PC-9 (cell line): ENCODE results near the gene ABLIM1. TPM values are rescaled to one million over a fixed set of nuclear protein-coding genes. Genes with fewer than 3 reads are reported as not detected.
A peak's percentile ranks its signal among the peaks of the same experiment; 100 is the strongest.

Experiments
- BruUV-seq: library from RNA; stranded (reverse); fragments of 400-500 nt; replicated peaks from 2 replicates; lab custom pipeline; 2021; lab: Mats Ljungman, UMichigan
- CTCF ChIA-PET: fragments of 300-600 bp; sonication (Branson Sonifier 250); formaldehyde crosslinking; loops from one replicate; lab custom pipeline; 2022; ENCODE audit warnings: antibody characterized with exemption; lab: Charles Lee
- POLR2A ChIA-PET: fragments of 300-600 bp; sonication (Branson Sonifier 250); formaldehyde crosslinking; loops from one replicate; lab custom pipeline; 2022; ENCODE audit warnings: antibody characterized with exemption; ENCODE audit not compliant: unreplicated experiment; lab: Charles Lee
- DNase-seq, 2 experiments: peaks; one replicate each; pipeline versions ENCODE4 v3.0.0 to v3.0.0-alpha.2; 2015 to 2022; ENCODE audit warnings: mixed read lengths in 1 of 2
- H2AFZ ChIP-seq: fragments of 200-600 bp; sonication (generic); 2 replicates; pipeline ENCODE4 v1.8.1; 2017; ENCODE audit warnings: antibody characterized with exemption
- H3F3A ChIP-seq: fragments of 200-600 bp; sonication (generic); 2 replicates; pipeline ENCODE4 v1.8.1; 2017; ENCODE audit warnings: antibody characterized with exemption, mild to moderate bottlenecking, low read depth; ENCODE audit not compliant: insufficient read depth
- H3K27ac ChIP-seq: fragments of 200-600 bp; sonication (generic); 2 replicates; pipeline ENCODE4 v1.6.1; 2016; ENCODE audit warnings: mixed run types
- H3K27me3 ChIP-seq: fragments of 200-600 bp; sonication (generic); 2 replicates; pipeline ENCODE4 v1.6.1; 2016; ENCODE audit warnings: low read depth, mixed run types; ENCODE audit not compliant: insufficient read depth
- H3K36me3 ChIP-seq: fragments of 200-600 bp; sonication (generic); 2 replicates; pipeline ENCODE4 v1.6.1; 2016; ENCODE audit warnings: low read depth, mixed run types
- H3K4me1 ChIP-seq: fragments of 200-600 bp; sonication (generic); replicated peaks from 2 replicates; pipeline ENCODE4 v1.6.1; 2016; ENCODE audit warnings: mixed run types; ENCODE audit not compliant: insufficient read depth
- H3K4me2 ChIP-seq: fragments of 200-600 bp; sonication (generic); 2 replicates; pipeline ENCODE4 v1.6.1; 2017; ENCODE audit warnings: mixed run types
- H3K4me3 ChIP-seq: fragments of 200-600 bp; sonication (generic); 2 replicates; pipeline ENCODE4 v1.6.1; 2016; ENCODE audit warnings: mixed run types
- H3K79me2 ChIP-seq: fragments of 200-600 bp; sonication (generic); 2 replicates; pipeline ENCODE4 v1.6.1; 2017; ENCODE audit warnings: low read depth, mixed run types
- H3K9me2 ChIP-seq: fragments of 200-600 bp; sonication (generic); 2 replicates; pipeline ENCODE4 v1.8.1; 2017; ENCODE audit warnings: mild to moderate bottlenecking; ENCODE audit not compliant: insufficient read depth
- H3K9me3 ChIP-seq: fragments of 200-600 bp; sonication (generic); 2 replicates; pipeline ENCODE4 v1.8.1; 2016; ENCODE audit warnings: low read depth; ENCODE audit not compliant: insufficient read depth
- H4K20me1 ChIP-seq: fragments of 200-600 bp; sonication (generic); 2 replicates; pipeline ENCODE4 v1.8.1; 2017; ENCODE audit not compliant: insufficient read depth
- CTCF ChIP-seq: fragments of 200-600 bp; sonication (generic); conservative IDR thresholded peaks from 2 replicates; pipeline ENCODE4 v1.6.1; 2017; ENCODE audit warnings: mixed run types, antibody characterized with exemption, mild to moderate bottlenecking, moderate library complexity
- EZH2 ChIP-seq: fragments of 200-600 bp; sonication (generic); IDR thresholded peaks from 2 replicates; pipeline ENCODE4 v1.8.0; 2017; ENCODE audit warnings: antibody characterized with exemption, low read depth
- intact Hi-C: fragments of 100-400 bp; cut with micrococcal nuclease; formaldehyde crosslinking; loops from one replicate; pipeline ENCODE4 v1.10.0; 2022; ENCODE audit not compliant: unreplicated experiment
- total RNA-seq: library from RNA; stranded (reverse); gene quantifications from 2 replicates; pipeline ENCODE4 v1.2.3, GENCODE V29; 2021

The ABLIM1 gene
- total RNA-seq, 1 experiment from 2014 or later: 68.7 TPM

GRCh38 chr10:114526504-114527238 lies 131.4 kb downstream of the ABLIM1 start:
- Histone ChIP-seq H3K79me2 (peaks cover 46% of the 10 kb centered on the region), H3K4me2 (peak overlapping the region; percentile 100), H3K9me2 (no peaks in the 10 kb centered on the region), H3F3A (peaks cover 17% of the 10 kb centered on the region; the same call in 1 of the 2 replicates), H3K9me3 (no peaks in the 10 kb centered on the region), H3K4me3 (peak overlapping the region; percentile 61), H2AFZ (peak overlapping the region; percentile 78), H3K4me1 (peaks cover 17% of the 10 kb centered on the region), H3K36me3 (no peaks in the 10 kb centered on the region), H3K27me3 (no peaks in the 10 kb centered on the region), H3K27ac (peak overlapping the region; percentile 88), H4K20me1 (peaks cover 4% of the 10 kb centered on the region; the same call in 1 of the 2 replicates)
- POLR2A ChIA-PET: interaction anchor here (0.6 kb wide), 1 partner anchor 19 kb away, joined by 8 read pairs; no protein-coding TSS in a partner anchor
- TF ChIP-seq EZH2: no peak
- TF ChIP-seq CTCF: no peak
- peak; percentile 71 to 83 for DNase-seq
- TSS peak; percentile 74 for BruUV-seq
- intact Hi-C loops: loop anchor here (5.0 kb wide), 1 partner anchor 54 kb away; no protein-coding TSS in a partner anchor
- CTCF ChIA-PET: no interaction called here

GRCh38 chr10:114526126-114526503 lies 132.0 kb downstream of the ABLIM1 start:
- no peak for TF ChIP-seq EZH2
- TF ChIP-seq CTCF: no peak
- POLR2A ChIA-PET: no interaction called here

GRCh38 chr10:114525368-114525949 lies 132.6 kb downstream of the ABLIM1 start:
- Histone ChIP-seq H3K4me1 (peaks cover 29% of the 10 kb centered on the region), H3K27ac (peak overlapping the region; percentile 88), H4K20me1 (peaks cover 4% of the 10 kb centered on the region; the same call in 1 of the 2 replicates), H3F3A (peaks cover 22% of the 10 kb centered on the region; the same call in 1 of the 2 replicates), H3K4me3 (peak overlapping the region; percentile 61), H3K9me3 (no peaks in the 10 kb centered on the region), H3K36me3 (no peaks in the 10 kb centered on the region), H3K9me2 (no peaks in the 10 kb centered on the region), H3K4me2 (peak overlapping the region; percentile 100), H2AFZ (no peak overlapping the region), H3K27me3 (no peaks in the 10 kb centered on the region), H3K79me2 (peaks cover 57% of the 10 kb centered on the region)
- ChIA-PET CTCF (interaction anchor here (0.6 kb wide), 1 partner anchor 19 kb away, joined by 3 read pairs; no protein-coding TSS in a partner anchor), POLR2A (no interaction called here)
- BruUV-seq: no TSS peak
- no peak for TF ChIP-seq EZH2
- TF ChIP-seq CTCF: no peak
- peak in 1 of 2 experiments; percentile 68 for DNase-seq
- intact Hi-C loops: loop anchor here (5.0 kb wide), 1 partner anchor 53 kb away; no protein-coding TSS in a partner anchor

More at GRCh38 chr10:114526126-114526503, 132.0 kb downstream of the ABLIM1 start:
- BruUV-seq: no TSS peak
- no peaks in the 10 kb centered on the region for H3K36me3 ChIP-seq
- H3K9me3 ChIP-seq: no peaks in the 10 kb centered on the region
- DNase-seq: no peak
- H3K27ac ChIP-seq: peak overlapping the region; percentile 88
- peak overlapping the region; percentile 100 for H3K4me2 ChIP-seq
- intact Hi-C loops: loop anchor here (5.0 kb wide), 1 partner anchor 54 kb away; no protein-coding TSS in a partner anchor
- H3K27me3 ChIP-seq: no peaks in the 10 kb centered on the region
- H2AFZ ChIP-seq: peak overlapping the region; percentile 78
- peaks cover 23% of the 10 kb centered on the region for H3K4me1 ChIP-seq
- CTCF ChIA-PET: interaction anchor here (0.6 kb wide), 1 partner anchor 18 kb away, joined by 3 read pairs; no protein-coding TSS in a partner anchor
- H3K4me3 ChIP-seq: peak overlapping the region; percentile 61
- peaks cover 17% of the 10 kb centered on the region; the same call in 1 of the 2 replicates for H3F3A ChIP-seq
- peaks cover 4% of the 10 kb centered on the region; the same call in 1 of the 2 replicates for H4K20me1 ChIP-seq
- no peaks in the 10 kb centered on the region for H3K9me2 ChIP-seq
- H3K79me2 ChIP-seq: peaks cover 52% of the 10 kb centered on the region
